ENCODE results near the gene THYN1. TPM values are rescaled to one million over a fixed set of nuclear protein-coding genes. Genes with fewer than 3 reads are reported as not detected.

THYN1 gene
- polyA plus RNA-seq, 1 donor (not counting 4 experiments of a cell fraction or from before 2014, with no cell fraction given): 45.8 TPM

- Histone ChIP-seq H3K4me3 (ENCODE audit: control insufficient read depth in 2 of 3, extremely low read depth in 1 of 3, insufficient read depth in 2 of 3, low read depth in 1 of 3, low read length in 3 of 3) (no peak overlapping the region), H3K4me2 (ENCODE audit: control insufficient read depth, extremely low read depth, insufficient read depth, low read depth, low read length) (no peak overlapping the region), H4K20me1 (ENCODE audit: control insufficient read depth, extremely low read depth, insufficient read depth, low read length) (no peaks in the 10 kb centered on the region), H3K27ac (ENCODE audit: control insufficient read depth, insufficient read depth, low read length) (no peak overlapping the region), H3K9me3 (ENCODE audit: control insufficient read depth, low read depth, low read length) (no peaks in the 10 kb centered on the region), H3K36me3 (ENCODE audit: control insufficient read depth in 2 of 2, extremely low read depth in 1 of 2, insufficient read depth in 2 of 2, low read length in 2 of 2) (peaks cover 0 to 1% of the 10 kb centered on the region in 2 experiments), H2AFZ (ENCODE audit: control insufficient read depth, low read length) (no peak overlapping the region), H3K4me1 (ENCODE audit: control insufficient read depth, extremely low read depth, insufficient read depth, low read length) (peaks cover 18% of the 10 kb centered on the region), H3K79me2 (ENCODE audit: control insufficient read depth, insufficient read depth, low read length) (peaks cover 19% of the 10 kb centered on the region), H3K9ac (ENCODE audit: control insufficient read depth, extremely low read depth, insufficient read depth, low read length) (no peak overlapping the region), H3K9me1 (ENCODE audit: control insufficient read depth, extremely low read depth, insufficient read depth, low read length) (no peaks in the 10 kb centered on the region), H3K27me3 (ENCODE audit: control insufficient read depth, extremely low read depth, insufficient read depth, low read length) (no peaks in the 10 kb centered on the region)
- TF ChIP-seq, protein P1, sequence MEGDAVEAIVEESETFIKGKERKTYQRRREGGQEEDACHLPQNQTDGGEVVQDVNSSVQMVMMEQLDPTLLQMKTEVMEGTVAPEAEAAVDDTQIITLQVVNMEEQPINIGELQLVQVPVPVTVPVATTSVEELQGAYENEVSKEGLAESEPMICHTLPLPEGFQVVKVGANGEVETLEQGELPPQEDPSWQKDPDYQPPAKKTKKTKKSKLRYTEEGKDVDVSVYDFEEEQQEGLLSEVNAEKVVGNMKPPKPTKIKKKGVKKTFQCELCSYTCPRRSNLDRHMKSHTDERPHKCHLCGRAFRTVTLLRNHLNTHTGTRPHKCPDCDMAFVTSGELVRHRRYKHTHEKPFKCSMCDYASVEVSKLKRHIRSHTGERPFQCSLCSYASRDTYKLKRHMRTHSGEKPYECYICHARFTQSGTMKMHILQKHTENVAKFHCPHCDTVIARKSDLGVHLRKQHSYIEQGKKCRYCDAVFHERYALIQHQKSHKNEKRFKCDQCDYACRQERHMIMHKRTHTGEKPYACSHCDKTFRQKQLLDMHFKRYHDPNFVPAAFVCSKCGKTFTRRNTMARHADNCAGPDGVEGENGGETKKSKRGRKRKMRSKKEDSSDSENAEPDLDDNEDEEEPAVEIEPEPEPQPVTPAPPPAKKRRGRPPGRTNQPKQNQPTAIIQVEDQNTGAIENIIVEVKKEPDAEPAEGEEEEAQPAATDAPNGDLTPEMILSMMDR (optimal IDR thresholded peaks at IDR 0.05 in 1 of 3, IDR thresholded peaks at IDR 0.05 in 1 of 3, conservative IDR thresholded peaks at IDR 0.05 in 1 of 3; ENCODE audit: extremely low read depth in 1 of 3, insufficient read depth in 2 of 3, low read length in 3 of 3): no peak
- TF ChIP-seq EZH2 (IDR thresholded peaks at IDR 0.05; ENCODE audit: low read length): no peak
- dilution Hi-C loops (cut with MboI; ENCODE audit: extremely low pct_ligation_motif_present, low sequenced_read_pairs): no loop called here
- FAIRE-seq (no peak), DNase-seq (ENCODE audit: low read depth, low spot score) (no peak)
Measured at GRCh38 chr11:134272381-134273316, 19.5 kb upstream of the THYN1 start.

GRCh38 chr11:134271978-134272377 lies 18.8 kb upstream of the THYN1 start:
- H3K27me3 ChIP-seq (ENCODE audit: control insufficient read depth, extremely low read depth, insufficient read depth, low read length): no peaks in the 10 kb centered on the region
- peaks cover 25% of the 10 kb centered on the region for H3K4me1 ChIP-seq (ENCODE audit: control insufficient read depth, extremely low read depth, insufficient read depth, low read length)
- H2AFZ ChIP-seq (ENCODE audit: control insufficient read depth, low read length): no peak overlapping the region
- no peak overlapping the region for H3K9ac ChIP-seq (ENCODE audit: control insufficient read depth, extremely low read depth, insufficient read depth, low read length)
- H3K4me3 ChIP-seq (ENCODE audit: control insufficient read depth in 2 of 3, extremely low read depth in 1 of 3, insufficient read depth in 2 of 3, low read depth in 1 of 3, low read length in 3 of 3): no peak overlapping the region
- H3K36me3 ChIP-seq (ENCODE audit: control insufficient read depth in 2 of 2, extremely low read depth in 1 of 2, insufficient read depth in 2 of 2, low read length in 2 of 2): peaks cover 0 to 1% of the 10 kb centered on the region in 2 experiments
- H3K4me2 ChIP-seq (ENCODE audit: control insufficient read depth, extremely low read depth, insufficient read depth, low read depth, low read length): no peak overlapping the region
- no peak for DNase-seq (ENCODE audit: low read depth, low spot score)
- dilution Hi-C loops (cut with MboI; ENCODE audit: extremely low pct_ligation_motif_present, low sequenced_read_pairs): no loop called here
- TF ChIP-seq EZH2 (IDR thresholded peaks at IDR 0.05; ENCODE audit: low read length): no peak
- TF ChIP-seq, protein P1 (optimal IDR thresholded peaks at IDR 0.05 in 1 of 3, IDR thresholded peaks at IDR 0.05 in 1 of 3, conservative IDR thresholded peaks at IDR 0.05 in 1 of 3; ENCODE audit: extremely low read depth in 1 of 3, insufficient read depth in 2 of 3, low read length in 3 of 3): no peak
- H4K20me1 ChIP-seq (ENCODE audit: control insufficient read depth, extremely low read depth, insufficient read depth, low read length): no peaks in the 10 kb centered on the region
- H3K9me3 ChIP-seq (ENCODE audit: control insufficient read depth, low read depth, low read length): no peaks in the 10 kb centered on the region
- FAIRE-seq: no peak
- peaks cover 19% of the 10 kb centered on the region for H3K79me2 ChIP-seq (ENCODE audit: control insufficient read depth, insufficient read depth, low read length)
- H3K9me1 ChIP-seq (ENCODE audit: control insufficient read depth, extremely low read depth, insufficient read depth, low read length): no peaks in the 10 kb centered on the region
- no peak overlapping the region for H3K27ac ChIP-seq (ENCODE audit: control insufficient read depth, insufficient read depth, low read length)

All from keratinocyte (primary cell).